Neural progenitor cell (in vitro differentiated cells): ENCODE measurements around the gene STAT5A. TPM values are rescaled to one million over a fixed set of nuclear protein-coding genes. Genes with fewer than 3 reads are reported as not detected.

Experiments used
- DNase-seq: peaks from one replicate; pipeline ENCODE4 v3.0.0-alpha.2; 2016; ENCODE audit warnings: low spot score
- H2AFZ ChIP-seq: fragments of 200-600 bp; sonication (generic); replicated peaks from 2 replicates; pipeline ENCODE4 v1.6.1; 2016; ENCODE audit warnings: antibody characterized with exemption
- H3F3A ChIP-seq: fragments of 200-600 bp; sonication (generic); 2 replicates; pipeline ENCODE4 v1.6.1; 2016; ENCODE audit warnings: antibody characterized with exemption, low read depth
- H3K27ac ChIP-seq: fragments of 200-600 bp; sonication (generic); 2 replicates; pipeline ENCODE4 v1.5.1; 2016; ENCODE audit warnings: mild to moderate bottlenecking
- H3K27me3 ChIP-seq: fragments of 200-600 bp; sonication (generic); 2 replicates; pipeline ENCODE4 v1.6.1; 2016; ENCODE audit warnings: mild to moderate bottlenecking, moderate library complexity
- H3K36me3 ChIP-seq: fragments of 200-600 bp; sonication (generic); 2 replicates; pipeline ENCODE4 v1.5.1; 2016
- H3K4me1 ChIP-seq: fragments of 200-600 bp; sonication (generic); 2 replicates; pipeline ENCODE4 v1.6.1; 2016; ENCODE audit warnings: mixed run types
- H3K4me2 ChIP-seq: fragments of 200-600 bp; sonication (generic); 2 replicates; pipeline ENCODE4 v1.6.1; 2016
- H3K4me3 ChIP-seq: fragments of 200-600 bp; sonication (generic); 2 replicates; pipeline ENCODE4 v1.5.1; 2016
- H3K79me2 ChIP-seq: fragments of 200-600 bp; sonication (generic); 2 replicates; pipeline ENCODE4 v1.6.1; 2016; ENCODE audit warnings: low read depth
- H3K9ac ChIP-seq: fragments of 200-600 bp; sonication (generic); 2 replicates; pipeline ENCODE4 v1.6.1; 2016
- H3K9me3 ChIP-seq: fragments of 200-600 bp; sonication (generic); 2 replicates; pipeline ENCODE4 v1.5.1; 2016; ENCODE audit warnings: low read depth
- H4K20me1 ChIP-seq: fragments of 200-600 bp; sonication (generic); 2 replicates; pipeline ENCODE4 v1.6.1; 2016; ENCODE audit warnings: low read depth
- H3K27ac Mint-ChIP-seq: 3 replicates; pipeline ENCODE4 v1.8.0; 2021; ENCODE audit warnings: mixed read lengths
- H3K27me3 Mint-ChIP-seq: 2 replicates; pipeline ENCODE4 v1.8.0; 2022; ENCODE audit warnings: low read depth, mild to moderate bottlenecking, inconsistent platforms, moderate library complexity, mixed read lengths; ENCODE audit not compliant: insufficient read depth
- H3K36me3 Mint-ChIP-seq: 3 replicates; pipeline ENCODE4 v1.8.0; 2021; ENCODE audit warnings: mixed read lengths
- H3K4me1 Mint-ChIP-seq: 3 replicates; pipeline ENCODE4 v1.8.0; 2021; ENCODE audit warnings: mixed read lengths
- H3K4me3 Mint-ChIP-seq: 3 replicates; pipeline ENCODE4 v1.8.0; 2021; ENCODE audit warnings: mild to moderate bottlenecking, moderate library complexity, mixed read lengths
- H3K9me3 Mint-ChIP-seq: 3 replicates; pipeline ENCODE4 v1.8.0; 2020; ENCODE audit warnings: mixed read lengths
- EZH2 ChIP-seq: fragments of 200-600 bp; sonication (generic); IDR thresholded peaks from 2 replicates; pipeline ENCODE4 v1.6.1; 2017; ENCODE audit warnings: antibody characterized with exemption, mild to moderate bottlenecking, moderate library complexity
- EZH2phosphoT487 ChIP-seq: fragments of 200-600 bp; sonication (generic); IDR thresholded peaks from 2 replicates; pipeline ENCODE4 v1.6.1; 2017; ENCODE audit warnings: antibody characterized with exemption
- total RNA-seq: library from RNA; depleted of rRNA; stranded (reverse); fragments of >200 nt; gene quantifications from 2 replicates; pipeline ENCODE4 v1.2.3, GENCODE V29; 2015; ENCODE audit warnings: low replicate concordance
- TF ChIP-seq, protein P1 (sequence below): fragments of 200-600 bp; sonication (generic); IDR thresholded peaks from 2 replicates; pipeline ENCODE4 v1.5.1; 2017; ENCODE audit warnings: antibody characterized with exemption, mild to moderate bottlenecking

Gene STAT5A
- total RNA-seq, 1 donor from 2014 or later: 10.0 TPM

DNA sequence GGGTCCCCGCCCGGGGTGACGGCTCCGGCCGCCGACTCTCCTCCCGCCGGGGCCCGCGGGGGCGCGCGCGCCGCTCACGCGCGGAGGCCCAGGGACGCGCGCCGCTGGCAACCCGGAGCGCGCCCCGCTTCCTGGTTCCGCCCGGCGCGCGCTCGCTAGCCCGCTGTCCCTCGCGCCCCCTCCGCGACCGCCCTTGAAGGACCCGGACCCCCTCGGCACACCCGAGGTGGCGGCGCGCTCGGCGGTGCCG, 12.0 kb upstream of the STAT5A start, which contains the start of gene STAT5B:
Gene STAT5B (minus strand): TSS at position 33 of the 250 bp plus-strand sequence. CDS start 44,264 bp downstream, outside the sequence.
- Mint-ChIP-seq H3K4me3 (peak within 1 kb of the TSS; percentile 94), H3K4me1 (peaks cover 38% of the 10 kb centered on the region), H3K9me3 (no peaks in the 10 kb centered on the region), H3K27me3 (peaks cover 5% of the 10 kb centered on the region), H3K27ac (peak within 1 kb of the TSS; percentile 96), H3K36me3 (no peaks in the 10 kb centered on the region)
- peak within 1 kb of the TSS; percentile 99 for H3K4me2 ChIP-seq
- peak within 1 kb of the TSS; percentile 90 for H3K4me3 ChIP-seq
- peak within 1 kb of the TSS; percentile 56 for H3K9ac ChIP-seq
- peak within 1 kb of the TSS; percentile 43 for H3K27ac ChIP-seq
- H2AFZ ChIP-seq: peak within 1 kb of the TSS; percentile 80
- H3K36me3 ChIP-seq: no peaks in the 10 kb centered on the region
- no peaks in the 10 kb centered on the region for H3K9me3 ChIP-seq
- peaks cover 35% of the 10 kb centered on the region for H4K20me1 ChIP-seq
- H3K27me3 ChIP-seq: no peaks in the 10 kb centered on the region
- peaks cover 44% of the 10 kb centered on the region for H3K79me2 ChIP-seq
- peaks cover 33% of the 10 kb centered on the region for H3F3A ChIP-seq
- peaks cover 32% of the 10 kb centered on the region for H3K4me1 ChIP-seq
- TF ChIP-seq, protein P1, sequence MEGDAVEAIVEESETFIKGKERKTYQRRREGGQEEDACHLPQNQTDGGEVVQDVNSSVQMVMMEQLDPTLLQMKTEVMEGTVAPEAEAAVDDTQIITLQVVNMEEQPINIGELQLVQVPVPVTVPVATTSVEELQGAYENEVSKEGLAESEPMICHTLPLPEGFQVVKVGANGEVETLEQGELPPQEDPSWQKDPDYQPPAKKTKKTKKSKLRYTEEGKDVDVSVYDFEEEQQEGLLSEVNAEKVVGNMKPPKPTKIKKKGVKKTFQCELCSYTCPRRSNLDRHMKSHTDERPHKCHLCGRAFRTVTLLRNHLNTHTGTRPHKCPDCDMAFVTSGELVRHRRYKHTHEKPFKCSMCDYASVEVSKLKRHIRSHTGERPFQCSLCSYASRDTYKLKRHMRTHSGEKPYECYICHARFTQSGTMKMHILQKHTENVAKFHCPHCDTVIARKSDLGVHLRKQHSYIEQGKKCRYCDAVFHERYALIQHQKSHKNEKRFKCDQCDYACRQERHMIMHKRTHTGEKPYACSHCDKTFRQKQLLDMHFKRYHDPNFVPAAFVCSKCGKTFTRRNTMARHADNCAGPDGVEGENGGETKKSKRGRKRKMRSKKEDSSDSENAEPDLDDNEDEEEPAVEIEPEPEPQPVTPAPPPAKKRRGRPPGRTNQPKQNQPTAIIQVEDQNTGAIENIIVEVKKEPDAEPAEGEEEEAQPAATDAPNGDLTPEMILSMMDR: no peak
- TF ChIP-seq EZH2phosphoT487 (no peak), EZH2 (no peak)
- peak; percentile 87 for DNase-seq

DNA sequence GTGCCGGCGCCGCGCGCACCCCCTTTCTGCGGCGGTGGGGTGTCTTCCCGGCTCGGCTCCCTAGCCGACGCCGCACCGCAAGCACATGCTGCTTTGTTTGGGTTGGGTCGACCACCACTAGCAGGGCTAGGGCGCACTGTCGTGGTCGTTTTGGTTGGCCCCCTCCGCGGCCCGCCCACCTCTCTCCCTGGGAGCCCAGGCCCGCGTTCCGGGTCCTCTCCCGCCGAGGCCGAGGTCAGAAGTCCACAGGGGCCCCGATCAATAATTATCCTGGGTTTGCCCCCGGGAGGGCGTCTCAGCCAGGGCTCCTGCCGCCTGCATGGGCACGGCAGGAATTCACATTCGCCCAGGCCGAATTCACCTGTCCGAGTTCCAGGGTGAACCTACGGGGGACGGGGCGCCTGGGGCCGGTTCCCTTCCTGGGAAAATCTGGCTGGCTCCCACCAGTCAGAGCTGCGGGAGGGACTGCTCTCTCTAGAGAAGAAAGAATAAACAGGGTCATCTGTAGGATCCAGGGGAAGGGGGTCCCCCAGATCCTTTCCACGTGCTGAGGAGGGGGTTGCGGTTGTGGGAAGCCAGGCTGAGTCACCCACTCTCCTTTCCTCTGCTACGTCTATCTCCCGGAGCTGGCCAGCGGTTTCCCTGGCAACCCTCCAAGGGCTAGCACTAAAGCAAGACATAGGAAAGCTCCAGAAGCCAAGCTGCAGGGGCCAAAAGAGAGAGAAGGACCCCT, 11.5 kb upstream of the STAT5A start:
- TF ChIP-seq, protein P1: no peak
- TF ChIP-seq EZH2phosphoT487: no peak
- peaks cover 5% of the 10 kb centered on the region for H3K27me3 Mint-ChIP-seq
- no peaks in the 10 kb centered on the region for H3K9me3 Mint-ChIP-seq
- Histone ChIP-seq H3K27ac (no peak overlapping the region), H3K4me1 (peaks cover 37% of the 10 kb centered on the region), H2AFZ (peak overlapping the region; percentile 80), H3K79me2 (peaks cover 39% of the 10 kb centered on the region), H3K9me3 (no peaks in the 10 kb centered on the region), H3F3A (peaks cover 33% of the 10 kb centered on the region), H3K4me3 (peak overlapping the region; percentile 90), H3K36me3 (no peaks in the 10 kb centered on the region), H3K27me3 (no peaks in the 10 kb centered on the region), H3K4me2 (peak overlapping the region; percentile 99), H3K9ac (no peak overlapping the region), H4K20me1 (peaks cover 30% of the 10 kb centered on the region)
- H3K27ac Mint-ChIP-seq: peak overlapping the region; percentile 59
- no peaks in the 10 kb centered on the region for H3K36me3 Mint-ChIP-seq
- DNase-seq: peak; percentile 58
- H3K4me3 Mint-ChIP-seq: peak overlapping the region; percentile 85
- H3K4me1 Mint-ChIP-seq: peaks cover 42% of the 10 kb centered on the region

DNA sequence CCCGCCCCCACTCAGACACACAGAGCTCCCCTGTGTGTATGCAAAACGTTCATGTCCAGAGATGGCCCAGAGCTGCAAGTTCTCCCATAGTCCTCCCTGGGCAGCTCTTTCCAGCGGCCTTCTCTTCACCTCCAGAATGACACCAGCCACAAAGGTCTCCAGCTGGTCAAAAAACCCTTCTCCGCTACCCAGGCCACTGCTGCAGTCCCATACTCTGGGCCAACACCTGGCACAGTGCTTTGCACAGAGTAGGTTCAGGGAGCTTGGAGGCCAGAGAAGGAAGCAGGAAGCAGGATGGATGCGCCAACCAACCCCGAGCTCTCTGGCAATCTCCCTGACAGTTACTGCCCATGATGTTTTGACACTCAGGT, 11.0 kb upstream of the STAT5A start:
- Histone ChIP-seq H3K27ac (no peak overlapping the region), H3K4me1 (peaks cover 39% of the 10 kb centered on the region), H3K9ac (no peak overlapping the region), H3F3A (peaks cover 33% of the 10 kb centered on the region), H3K4me3 (peak overlapping the region; percentile 90), H3K4me2 (peak overlapping the region; percentile 99), H3K9me3 (no peaks in the 10 kb centered on the region), H3K36me3 (no peaks in the 10 kb centered on the region), H3K79me2 (peaks cover 34% of the 10 kb centered on the region), H2AFZ (peak overlapping the region; percentile 80), H3K27me3 (no peaks in the 10 kb centered on the region), H4K20me1 (peaks cover 25% of the 10 kb centered on the region)
- Mint-ChIP-seq H3K27me3 (peaks cover 5% of the 10 kb centered on the region), H3K4me1 (peaks cover 44% of the 10 kb centered on the region), H3K36me3 (no peaks in the 10 kb centered on the region), H3K27ac (peak overlapping the region; percentile 59), H3K4me3 (peak overlapping the region; percentile 85), H3K9me3 (no peaks in the 10 kb centered on the region)
- TF ChIP-seq, protein P1: no peak
- TF ChIP-seq EZH2 (no peak), EZH2phosphoT487 (no peak)
- peak; percentile 17 for DNase-seq
